ENCODE data around the gene DUOXA2.

DNA sequence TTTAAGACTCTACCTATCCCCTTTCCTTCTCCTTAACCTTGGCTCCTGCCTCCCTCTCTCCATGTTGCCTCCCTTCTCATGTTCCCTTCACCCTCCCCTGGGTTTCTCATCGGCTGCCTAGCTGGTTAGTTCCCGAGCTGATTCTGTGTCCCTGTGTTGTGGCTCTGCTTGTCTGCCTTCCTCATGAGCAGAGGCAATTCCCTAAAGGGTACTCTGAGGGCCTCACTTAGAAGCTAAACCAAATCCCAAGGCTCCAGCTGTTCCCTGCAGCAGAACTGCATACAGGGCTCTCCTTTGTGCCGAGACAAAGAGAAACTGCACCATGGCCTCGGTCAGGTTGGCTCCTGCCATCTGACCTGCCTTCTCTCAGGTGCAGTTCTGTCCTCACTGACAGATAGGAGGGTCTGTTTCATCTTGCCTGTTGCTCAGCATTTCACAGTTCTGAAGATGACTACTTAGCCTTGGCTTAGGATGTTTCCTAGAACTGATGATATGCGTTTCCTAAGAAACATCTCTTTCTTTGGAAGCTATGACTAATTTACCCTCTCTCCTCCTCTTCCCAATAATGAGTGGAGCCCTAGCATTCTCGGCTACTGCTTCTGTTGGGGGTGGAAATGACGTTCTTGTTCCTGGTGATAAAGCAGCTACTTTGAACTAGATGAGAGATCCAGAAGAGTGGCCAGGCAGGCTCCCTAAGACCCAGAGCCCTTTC lies 42.8 kb downstream of the DUOXA2 start:
- TF ChIP-seq POLR2AphosphoS5 (IDR thresholded peaks at IDR 0.05; ENCODE audit: low read depth, low read length), result no peak
- TF ChIP-seq SIN3A (IDR thresholded peaks at IDR 0.05; ENCODE audit: borderline replicate concordance, insufficient read depth, low read length), result no peak
- no peak for TF ChIP-seq TAF1 (IDR thresholded peaks at IDR 0.05; ENCODE audit: borderline replicate concordance, insufficient read depth, low read length)

Measured in PFSK-1 (cell line).